HG03432 (cell line): ENCODE measurements around the gene RAB5IF.

Experiments used
- ATAC-seq: cut with Tn5 transposase; IDR thresholded peaks from one replicate; pipeline ENCODE4 v1.9.1; 2021; ENCODE audit warnings: mild to moderate bottlenecking, moderate library complexity; ENCODE audit not compliant: unreplicated experiment

RAB5IF gene

GRCh38 chr20:36658300-36658699, 52.7 kb downstream of the RAB5IF start:
- ATAC-seq, result no peak
